Kidney tubule cell (primary cell): Measurements from ENCODE around the gene NLRP1.
A peak's percentile ranks its signal among the peaks of the same experiment; 100 is the strongest.
"Not testable (repeated sequence)": the region's sequence is repeated elsewhere in the genome, so short reads cannot be mapped to it uniquely, and the experiment has no call there.

Experiments
- DNase-seq: peaks from one replicate; pipeline ENCODE4 v3.0.0-alpha.2; 2018; ENCODE audit warnings: low spot score

Gene NLRP1

DNA sequence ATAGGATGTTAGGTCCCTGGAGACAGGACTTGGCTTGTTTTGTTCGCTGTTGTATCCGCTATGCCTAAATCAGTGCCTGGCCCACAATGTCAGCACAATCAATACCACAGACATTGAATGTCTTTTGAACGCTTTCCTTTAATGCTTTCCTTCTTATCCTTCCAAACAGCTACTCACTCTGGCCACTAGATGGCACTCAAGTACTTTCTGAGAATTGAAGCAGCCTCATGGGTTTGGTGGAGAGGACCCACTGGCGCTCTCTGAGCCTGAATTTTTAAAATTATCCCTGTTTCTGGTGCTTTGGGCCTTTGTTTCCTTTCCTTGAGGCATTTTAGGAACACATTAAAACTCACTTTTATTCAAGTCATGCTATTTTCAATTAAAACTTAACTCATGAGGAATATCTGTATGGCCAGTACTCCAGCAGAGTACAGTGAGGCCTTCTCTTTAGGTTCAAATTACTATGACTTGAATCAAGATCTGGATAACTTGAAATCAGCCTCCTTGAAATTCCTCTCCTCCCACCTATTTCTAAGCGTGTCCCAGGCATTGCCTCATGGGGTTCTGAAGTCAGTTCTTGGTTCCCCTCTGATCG is 3.2 kb upstream of the NLRP1 start:
- peak; percentile 80 for DNase-seq

DNA sequence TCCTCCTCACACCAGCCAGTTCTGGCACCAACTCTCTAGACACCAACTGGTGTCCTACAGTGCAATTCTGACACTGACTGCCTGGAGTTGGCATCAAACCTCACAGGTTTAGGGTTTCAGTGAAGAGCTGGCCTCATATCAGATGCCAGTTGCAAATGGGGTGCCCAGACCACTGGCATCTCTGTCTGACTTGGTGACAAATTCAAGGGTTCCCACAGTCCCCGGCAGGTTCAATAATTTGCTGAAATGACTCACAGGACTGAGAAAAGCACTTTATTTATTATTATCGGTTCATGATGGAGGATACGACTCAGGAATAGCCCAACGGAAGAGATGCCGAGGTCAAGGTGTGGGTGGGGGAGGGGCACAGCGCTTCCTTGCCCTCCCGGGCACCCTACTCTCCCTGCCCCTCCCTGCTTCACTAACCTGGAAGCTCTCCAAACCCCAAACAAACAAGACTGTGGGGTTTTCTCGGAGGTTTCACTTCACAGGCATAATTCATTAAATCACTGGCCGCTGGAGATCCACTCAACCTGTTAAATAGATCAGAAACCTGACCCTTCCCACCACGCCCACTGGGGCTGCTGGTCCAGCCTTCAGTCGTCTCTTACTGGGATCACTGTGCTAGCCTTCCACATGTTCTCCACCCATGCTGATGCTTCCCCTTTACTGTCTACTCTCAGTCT is 1.7 kb upstream of the NLRP1 start:
- DNase-seq, result peak; percentile 95

DNA sequence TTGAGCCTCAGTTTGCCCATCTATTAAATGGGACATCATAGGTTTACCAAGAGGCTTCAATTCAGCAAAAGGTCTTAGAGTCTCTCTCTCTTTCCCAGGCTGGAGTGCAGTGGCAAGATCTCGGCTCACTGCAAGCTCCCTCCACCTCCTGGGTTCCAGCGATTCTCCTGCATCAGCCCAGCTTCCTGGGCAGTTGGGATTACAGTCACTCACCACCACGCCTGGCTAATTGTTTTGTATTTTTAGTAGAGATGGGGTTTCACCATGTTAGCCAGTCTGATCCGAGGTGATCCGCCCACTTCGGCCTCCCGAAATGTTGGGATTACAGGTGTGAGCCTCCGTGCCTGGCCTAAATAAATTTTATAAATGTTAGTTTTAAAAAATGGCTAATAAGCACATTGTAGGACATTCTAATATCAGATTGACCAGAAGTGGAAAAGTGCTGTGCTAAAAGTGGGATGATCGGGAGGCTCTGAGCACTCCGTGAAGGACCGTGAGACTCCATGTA is 1.0 kb upstream of the NLRP1 start:
- no peak for DNase-seq

DNA sequence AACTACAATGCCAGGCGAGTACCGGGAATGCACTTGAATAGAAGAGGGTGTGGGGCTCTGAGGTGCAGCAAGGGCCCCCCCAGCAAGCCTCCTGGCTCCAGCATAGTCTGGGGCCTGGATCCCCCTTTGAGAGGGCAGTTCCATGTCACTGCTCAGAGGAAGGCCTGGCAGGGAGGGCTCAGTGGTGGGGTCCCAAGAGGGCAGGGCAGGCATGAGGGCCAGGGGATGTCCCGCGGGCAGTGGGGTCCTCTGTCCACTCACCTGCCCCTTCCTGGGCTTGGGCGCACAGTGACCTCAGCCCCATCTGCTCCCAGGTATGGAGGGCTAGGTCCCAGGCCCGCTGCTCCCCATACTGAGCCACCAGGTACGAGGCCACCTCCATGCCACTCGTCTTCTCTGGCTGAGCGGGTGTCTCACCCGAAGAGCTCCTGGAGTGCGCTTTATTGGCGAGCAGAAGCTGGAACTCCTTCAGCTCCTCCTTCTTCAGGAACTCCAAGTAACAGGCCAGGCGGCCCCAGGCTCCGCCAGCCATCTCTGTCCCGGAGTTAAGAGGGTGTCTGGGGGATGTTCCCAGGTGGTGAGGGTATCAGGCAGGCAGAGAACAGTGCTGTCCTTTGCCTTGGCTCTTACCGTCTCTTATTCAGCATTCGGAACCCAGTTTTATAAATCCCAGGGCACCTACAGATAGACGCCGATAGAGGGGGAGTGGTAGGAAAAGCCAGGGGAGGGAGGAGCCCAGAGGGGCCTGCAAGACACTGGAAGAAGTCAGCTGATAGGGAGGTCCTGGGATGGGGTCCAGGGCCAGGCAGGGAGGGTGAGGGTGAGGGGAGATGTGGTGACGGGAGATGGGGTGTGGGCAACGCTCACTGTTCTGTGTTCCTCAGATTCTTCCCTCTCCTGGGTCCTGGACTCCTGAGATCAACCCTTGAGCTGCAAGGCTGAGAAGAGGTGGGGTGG is 605 bp downstream of the NLRP1 start:
- no peak for DNase-seq

DNA sequence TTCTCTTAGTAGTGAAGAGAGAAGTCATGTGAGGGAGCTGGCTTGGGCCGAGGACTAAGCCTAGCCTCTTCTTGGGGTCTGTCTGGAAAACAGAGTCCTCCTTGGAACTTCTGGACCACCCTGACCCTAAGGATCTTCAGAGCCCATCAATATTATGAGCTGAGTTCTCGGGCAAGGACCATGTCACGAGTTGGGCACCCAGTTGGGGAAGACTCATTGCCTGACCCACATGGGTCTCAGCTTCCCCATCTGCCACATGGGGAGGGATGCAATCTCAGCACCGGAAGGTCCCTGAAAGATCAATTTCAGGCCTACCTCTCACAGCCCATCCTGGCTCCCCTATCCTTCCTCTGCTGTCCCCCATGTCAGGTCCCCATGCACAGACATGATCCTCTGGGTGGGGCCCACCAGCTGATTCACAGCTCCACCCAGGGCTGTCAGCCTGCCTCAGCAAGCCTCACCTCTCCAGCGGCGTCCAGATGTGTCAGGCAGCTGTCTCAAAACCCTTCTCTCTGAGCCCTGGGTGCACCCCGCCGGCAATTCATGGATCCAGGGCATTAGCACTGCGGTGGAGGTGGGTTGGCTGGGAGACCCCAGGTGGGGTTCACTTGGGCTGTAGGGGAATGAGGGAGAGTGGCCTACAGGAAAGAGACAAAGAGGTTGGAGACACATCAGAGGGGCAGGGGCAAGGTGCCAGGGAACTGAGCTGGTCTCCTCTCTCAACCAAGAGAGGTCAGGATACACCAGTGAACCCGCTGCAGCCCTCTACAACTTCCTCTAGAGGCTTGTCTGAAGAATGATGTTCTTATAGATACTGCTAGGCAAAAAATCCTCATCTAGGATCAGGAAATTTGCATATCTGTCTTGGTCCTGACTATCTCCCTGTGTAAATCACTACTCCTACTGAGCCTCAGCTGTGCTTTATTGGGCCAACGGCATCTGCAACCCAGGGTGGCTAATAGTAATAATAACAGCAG is 1.8 kb downstream of the NLRP1 start:
- DNase-seq, result no peak

DNA sequence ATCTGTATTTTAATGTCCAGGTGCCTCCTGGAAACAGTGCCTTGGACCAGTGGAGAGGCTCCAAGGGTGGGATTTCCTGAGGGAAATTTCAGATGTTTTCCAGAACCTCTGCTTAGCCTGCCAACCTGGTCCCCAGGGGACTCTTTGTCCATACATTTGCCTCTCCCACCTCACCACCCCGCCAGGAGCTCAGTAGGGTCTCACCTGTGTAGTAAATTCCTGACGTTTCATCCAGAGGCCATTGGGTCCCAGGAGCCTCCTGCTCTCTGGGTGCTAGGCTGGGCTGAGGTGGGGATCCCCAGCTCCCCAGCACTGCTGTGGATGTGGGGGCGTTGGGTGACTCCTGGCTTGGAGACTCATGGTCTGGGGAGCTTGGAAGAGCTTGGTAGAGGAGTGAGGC is 2.7 kb downstream of the NLRP1 start:
- no peak for DNase-seq

DNA sequence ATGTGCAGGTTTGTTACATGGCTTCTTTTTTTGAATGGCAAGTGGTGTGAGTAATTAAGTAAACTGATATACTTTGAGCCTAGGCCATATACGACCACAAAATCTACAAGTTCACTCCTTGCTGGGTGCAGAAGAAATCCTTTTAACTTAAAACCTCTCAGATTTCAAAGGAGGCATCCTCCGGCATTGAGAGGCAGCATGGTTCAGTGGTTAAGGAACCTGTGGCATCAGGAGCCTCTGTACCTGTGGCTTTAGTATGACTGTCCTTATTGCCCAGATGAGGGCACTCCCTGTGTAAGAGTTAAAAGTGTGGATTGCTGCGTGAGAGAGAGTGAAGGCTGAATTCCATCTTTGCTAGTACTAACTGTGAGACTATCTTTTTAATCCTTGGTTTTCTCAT is 3.3 kb downstream of the NLRP1 start:
- DNase-seq, result peak; percentile 52

DNA sequence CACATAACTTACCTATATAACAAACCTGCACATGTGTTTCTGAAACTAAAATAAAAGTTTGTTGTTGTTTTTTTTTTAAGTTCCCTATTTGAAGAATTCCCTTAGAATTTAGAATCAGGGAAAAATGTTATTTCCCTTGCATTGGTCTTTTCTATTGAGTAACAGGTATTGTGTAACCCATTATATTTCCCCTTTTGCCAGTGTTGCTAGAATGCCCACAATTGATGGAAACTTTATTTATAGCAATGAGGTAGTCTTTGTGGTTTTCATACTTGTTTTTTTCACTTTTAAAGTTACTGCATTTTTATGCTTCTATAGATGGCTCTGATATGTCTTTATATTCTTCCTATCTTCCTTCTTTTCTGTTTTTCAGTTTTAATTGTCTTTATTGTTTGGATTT is 3.9 kb downstream of the NLRP1 start:
- DNase-seq, result no peak

DNA sequence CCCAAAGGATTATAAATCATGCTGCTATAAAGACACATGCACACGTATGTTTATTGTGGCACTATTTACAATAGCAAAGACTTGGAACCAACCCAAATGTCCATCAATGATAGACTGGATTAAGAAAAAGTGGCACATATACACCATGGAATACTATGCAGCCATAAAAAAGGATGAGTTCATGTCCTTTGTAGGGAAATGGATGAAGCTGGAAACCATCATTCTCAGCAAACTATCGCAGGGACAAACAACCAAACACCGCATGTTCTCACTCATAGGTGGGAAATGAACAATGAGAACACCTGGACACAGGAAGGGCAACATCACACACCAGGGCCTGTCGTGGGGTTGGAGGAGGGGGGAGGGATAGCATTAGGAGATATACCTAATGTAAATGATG is 5.5 kb downstream of the NLRP1 start:
- not testable (repeated sequence) for DNase-seq

DNA sequence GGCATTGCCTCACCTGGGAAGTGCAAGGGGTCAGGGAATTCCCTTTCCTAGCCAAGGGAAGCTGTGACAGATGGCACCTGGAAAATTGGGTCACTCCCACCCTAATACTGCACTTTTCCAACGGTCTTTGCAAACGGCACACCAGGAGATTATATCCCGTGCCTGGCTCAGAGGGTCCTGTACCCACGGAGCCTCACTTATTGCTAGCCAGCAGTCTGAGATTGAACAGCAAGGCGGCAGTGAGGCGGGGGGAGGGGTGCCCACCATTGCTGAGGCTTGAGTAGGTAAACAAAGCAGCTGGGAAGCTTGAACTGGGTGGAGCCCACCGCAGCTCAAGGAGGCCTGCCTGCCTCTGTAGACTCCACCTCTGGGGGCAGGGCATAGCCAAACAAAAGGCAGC is 11.3 kb downstream of the NLRP1 start:
- not testable (repeated sequence) for DNase-seq

DNA sequence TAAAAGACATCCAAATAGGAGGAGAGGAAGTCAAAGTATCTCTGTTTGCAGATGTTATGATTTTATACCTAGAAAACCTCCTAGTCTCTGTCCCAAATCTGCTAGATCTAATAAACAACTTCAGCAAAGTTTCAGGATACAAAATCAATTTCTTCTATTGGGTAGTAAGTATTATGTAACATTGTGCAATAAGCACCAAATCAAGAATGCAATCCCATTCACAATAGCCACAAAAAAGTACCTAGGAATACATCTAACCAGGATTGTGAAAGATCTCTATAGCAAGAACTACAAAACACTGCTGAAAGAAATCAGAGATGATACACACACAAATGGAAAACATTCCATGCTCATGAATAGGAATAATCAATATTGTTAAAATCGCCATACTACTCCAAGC is 13.0 kb downstream of the NLRP1 start:
- no peak for DNase-seq

DNA sequence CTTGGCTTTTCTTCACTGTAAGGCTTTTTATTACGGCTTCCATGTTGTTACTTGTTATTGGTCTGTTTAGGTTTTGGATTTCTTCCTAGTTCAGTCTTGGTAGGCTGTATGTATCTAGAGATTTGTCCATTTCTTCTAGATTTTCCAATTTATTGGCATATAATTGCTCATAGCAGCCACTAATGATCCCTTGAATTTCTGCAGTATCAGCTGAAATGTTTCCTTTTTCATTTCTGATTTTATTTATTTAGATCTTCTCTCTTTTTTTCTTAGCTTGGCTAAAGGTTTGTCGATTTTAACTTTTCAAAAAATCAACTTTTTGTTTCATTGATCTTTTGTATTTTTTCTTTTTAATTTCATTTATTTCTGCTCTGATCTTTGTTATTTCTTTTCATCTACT is 18.5 kb downstream of the NLRP1 start:
- DNase-seq, result no peak

DNA sequence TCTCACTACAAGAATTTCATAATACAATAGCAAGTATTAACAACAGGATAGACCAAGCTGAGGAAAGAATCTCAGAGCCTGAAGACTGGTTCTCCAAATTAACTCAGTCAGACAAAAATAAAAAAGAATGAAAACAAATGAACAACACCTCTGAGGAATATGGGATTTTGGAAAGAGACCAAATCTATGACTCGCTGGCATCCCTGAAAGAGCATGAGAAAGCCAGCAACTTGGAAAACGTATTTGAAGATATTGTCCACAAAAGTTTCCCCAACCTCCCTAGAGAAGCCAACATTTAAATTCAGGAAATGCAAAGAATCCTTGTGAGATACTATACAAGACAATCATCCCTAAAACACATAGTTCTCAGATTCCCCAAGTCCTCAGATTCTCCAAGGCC is 20.9 kb downstream of the NLRP1 start:
- no peak for DNase-seq

DNA sequence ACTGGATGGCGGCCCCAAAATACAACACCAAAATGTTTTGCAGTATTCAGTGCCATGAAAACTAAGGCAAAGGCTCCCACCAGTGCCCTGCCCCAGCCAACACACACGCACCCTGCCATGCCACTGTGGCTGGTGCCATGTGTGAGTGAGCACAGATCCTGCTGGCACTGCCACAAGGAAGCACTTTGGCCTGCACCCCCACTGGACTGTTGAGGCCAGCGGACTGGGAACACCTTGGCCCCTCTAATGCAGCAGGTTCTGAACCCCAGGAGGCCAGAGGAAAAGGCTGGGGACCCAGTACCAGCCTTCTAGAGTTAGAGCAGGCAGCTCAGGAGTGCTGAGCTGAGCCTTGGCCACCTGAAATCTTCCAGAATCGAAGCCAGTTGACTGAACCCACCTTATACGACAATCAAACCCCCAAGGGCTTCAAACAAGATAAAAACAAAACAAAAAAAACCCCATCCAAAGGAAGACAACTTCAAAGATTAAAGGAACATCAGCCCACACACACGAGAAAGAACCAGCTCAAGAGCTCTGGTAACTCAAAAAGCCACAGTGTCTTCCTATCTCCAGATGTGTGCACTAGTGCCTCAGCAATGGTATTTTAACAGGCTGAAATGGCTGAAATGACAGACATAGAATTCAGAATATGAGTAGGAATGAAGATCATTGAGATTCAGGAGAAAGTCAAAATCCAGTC is 21.5 kb downstream of the NLRP1 start:
- DNase-seq, result no peak

DNA sequence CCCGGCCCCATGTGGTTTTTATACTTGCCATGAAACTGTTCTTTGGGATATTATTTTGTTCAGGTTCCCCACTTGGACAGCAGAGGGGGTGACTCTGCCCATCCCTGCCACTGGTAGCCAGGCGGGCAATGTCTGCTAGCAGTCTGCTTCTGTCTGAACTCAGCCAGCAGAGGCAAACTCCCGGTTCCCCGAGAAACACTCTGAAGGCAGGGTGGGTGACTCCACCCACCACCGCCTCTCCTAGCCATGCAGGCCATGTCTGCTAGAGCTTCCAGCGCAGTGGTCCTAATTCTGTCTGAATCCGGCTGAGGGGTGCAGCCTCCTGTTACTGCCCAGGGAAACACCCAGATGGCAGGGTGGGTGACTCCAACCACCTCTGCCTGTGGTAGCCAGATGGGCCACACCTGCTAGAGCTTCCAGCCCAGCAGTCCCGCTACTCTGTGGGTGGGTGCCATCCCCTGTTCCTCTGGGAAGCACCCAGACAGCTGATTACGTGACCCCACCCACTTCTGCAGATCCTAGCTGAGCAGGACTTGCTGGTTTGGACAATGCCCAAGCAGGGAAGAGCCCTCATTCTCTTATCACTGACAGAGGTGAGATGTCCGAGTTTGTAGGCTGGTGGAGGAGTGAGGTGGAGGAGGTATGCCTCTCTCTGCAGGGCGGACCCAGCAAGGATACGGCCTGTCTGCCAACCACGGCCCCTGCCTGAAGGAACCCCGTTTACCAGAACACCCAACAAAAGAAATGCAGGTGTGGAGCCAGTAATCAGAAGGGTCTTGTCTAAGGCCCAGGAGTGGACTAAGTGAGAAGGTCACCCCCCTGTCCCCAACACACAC is 22.4 kb downstream of the NLRP1 start:
- no peak for DNase-seq

DNA sequence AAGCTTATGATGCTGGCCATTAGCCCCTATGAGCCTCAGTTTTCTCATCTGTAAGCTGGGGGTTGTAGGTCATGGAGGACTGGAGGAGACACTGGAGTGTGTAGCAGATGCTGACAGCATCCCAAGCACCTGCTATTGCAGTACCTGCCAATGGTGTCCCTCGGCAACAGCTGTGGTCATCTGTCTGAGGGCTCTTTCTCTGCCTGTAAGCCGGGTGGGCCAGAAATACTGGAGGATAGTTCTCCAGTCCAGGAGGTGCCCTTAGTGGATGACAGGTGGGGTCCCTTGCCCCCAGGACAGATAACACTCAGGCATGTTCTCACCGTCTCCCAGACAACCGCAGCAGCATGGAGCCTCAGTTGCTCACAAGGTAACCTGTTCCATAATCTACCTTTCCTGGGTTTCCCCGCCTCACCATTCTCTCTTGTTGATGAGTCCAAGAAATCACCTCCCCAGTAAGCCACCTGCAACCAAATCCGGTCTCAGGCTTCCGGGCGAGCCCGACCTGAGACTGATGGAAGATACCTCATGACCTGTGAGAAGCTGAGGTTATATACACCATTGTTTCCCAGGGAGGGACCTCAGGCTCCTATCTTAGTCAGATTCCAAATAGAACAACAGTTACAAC is 23.8 kb downstream of the NLRP1 start:
- DNase-seq, result no peak

DNA sequence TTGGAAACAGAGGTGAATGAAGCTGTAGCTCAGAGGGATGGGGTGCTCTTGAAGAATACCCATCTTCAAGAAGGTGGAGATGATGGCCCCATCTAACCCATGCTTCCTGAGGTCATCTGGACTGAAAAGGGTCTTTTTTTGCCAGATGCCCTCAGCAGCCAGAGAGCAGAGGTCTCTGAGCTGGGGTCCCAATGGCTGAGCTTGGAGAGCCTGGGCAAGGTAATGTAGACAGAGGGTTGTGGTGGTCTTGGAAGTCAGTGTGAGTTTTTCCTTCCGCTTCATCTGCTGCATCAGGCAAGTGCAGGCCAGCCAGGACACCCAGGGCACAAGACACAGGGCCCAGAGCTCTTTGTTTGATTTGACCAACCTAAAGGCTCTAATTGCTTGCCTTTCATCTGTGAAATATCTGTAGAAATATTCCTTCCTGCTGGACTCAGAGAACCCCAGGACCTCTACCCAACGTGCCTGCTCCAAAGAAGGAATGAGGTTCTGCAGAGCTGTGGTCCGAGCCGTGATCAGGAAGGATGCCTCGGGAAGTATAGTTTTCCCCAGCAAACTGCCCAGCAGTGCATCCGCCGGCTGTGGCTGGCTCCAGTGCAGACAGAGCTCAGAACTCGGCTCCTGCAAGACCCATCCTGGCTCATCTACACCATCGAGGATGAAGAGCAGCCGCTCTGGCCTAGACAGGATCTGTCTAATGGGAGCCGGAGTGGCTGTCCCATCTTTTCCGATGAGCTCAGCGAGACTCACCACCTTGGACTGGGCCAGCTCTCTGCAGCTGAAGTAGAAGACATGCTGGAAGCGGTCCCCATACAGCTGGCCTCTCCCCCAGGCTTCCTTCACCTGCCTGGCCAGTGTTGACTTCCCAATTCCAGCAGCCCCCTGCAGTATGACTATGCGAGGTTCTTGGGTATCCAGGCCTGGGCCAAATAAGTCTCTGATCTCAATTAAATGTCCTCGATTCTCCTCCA is 25.2 kb downstream of the NLRP1 start:
- DNase-seq, result no peak

DNA sequence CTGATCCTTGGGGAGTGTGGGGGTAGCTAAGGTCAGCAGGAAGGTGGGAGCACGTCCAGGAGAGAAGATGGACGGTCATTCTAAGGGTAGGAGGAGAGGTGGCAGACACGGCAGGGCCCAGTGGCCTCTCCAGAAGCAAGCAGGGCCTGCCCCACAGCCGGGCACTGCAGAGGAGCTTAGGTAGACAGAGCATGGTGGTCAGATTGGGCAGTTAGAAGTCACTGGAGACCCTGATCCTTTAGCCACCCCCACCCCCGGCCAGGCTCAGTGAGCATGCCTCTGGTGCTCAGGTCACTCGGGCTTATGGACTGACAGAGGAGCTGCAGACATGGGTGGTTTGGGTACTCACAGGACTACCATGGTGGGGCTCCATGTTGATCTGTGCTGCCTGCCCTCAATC is 26.3 kb downstream of the NLRP1 start:
- DNase-seq, result no peak
